Liver (tissue), 9 donors: Measurements from ENCODE around the gene ADAMTS7. TPM values are rescaled to one million over a fixed set of nuclear protein-coding genes. Genes with fewer than 3 reads are reported as not detected.
"Not testable (repeated sequence)": the region's sequence is repeated elsewhere in the genome, so short reads cannot be mapped to it uniquely, and the experiment has no call there.

ENCODE experiments used
- DNase-seq: peaks from one replicate; pipeline ENCODE4 v3.0.0-alpha.2; 2017; ENCODE audit warnings: low spot score
- H3K27ac ChIP-seq, 2 donors: one replicate each; pipeline ENCODE4 v1.7.0; 2013; ENCODE audit warnings: inconsistent platforms in 2 of 2, low read length in 2 of 2, control low read depth in 1 of 2, low read depth in 1 of 2, mild to moderate bottlenecking in 1 of 2
- H3K27me3 ChIP-seq, 4 donors: one replicate each; pipeline versions ENCODE4 v1.6.1 to v1.7.0; 2013; ENCODE audit warnings: low read length in 3 of 4, inconsistent platforms in 1 of 4, mild to moderate bottlenecking in 1 of 4, moderate library complexity in 1 of 4; ENCODE audit not compliant: control insufficient read depth in 4 of 4, insufficient read depth in 4 of 4
- H3K36me3 ChIP-seq, 4 donors: one replicate each; pipeline versions ENCODE4 v1.6.1 to v1.7.0; 2013; ENCODE audit warnings: low read length in 3 of 4, mild to moderate bottlenecking in 3 of 4, low read depth in 1 of 4, moderate library complexity in 1 of 4; ENCODE audit not compliant: control insufficient read depth in 4 of 4, insufficient read depth in 3 of 4
- H3K4me1 ChIP-seq, 4 donors: one replicate each; pipeline versions ENCODE4 v1.6.1 to v1.7.0; 2013; ENCODE audit warnings: low read length in 3 of 4, mild to moderate bottlenecking in 3 of 4, moderate library complexity in 1 of 4; ENCODE audit not compliant: control insufficient read depth in 4 of 4, insufficient read depth in 4 of 4
- H3K4me3 ChIP-seq, 3 donors: one replicate each; pipeline versions ENCODE4 v1.6.1 to v1.7.0; 2013; ENCODE audit warnings: low read length in 3 of 3, control low read depth in 1 of 3, low read depth in 1 of 3, mild to moderate bottlenecking in 1 of 3
- H3K9ac ChIP-seq, 2 donors: one replicate each; pipeline ENCODE4 v1.7.0; 2013; ENCODE audit warnings: low read length in 2 of 2, mild to moderate bottlenecking in 2 of 2, moderate library complexity in 2 of 2, control low read depth in 1 of 2, low read depth in 1 of 2
- H3K9me3 ChIP-seq, 4 donors: one replicate each; pipeline versions ENCODE4 v1.6.1 to v1.7.0; 2013; ENCODE audit warnings: low read length in 3 of 4; ENCODE audit not compliant: control insufficient read depth in 4 of 4
- FOXA1 ChIP-seq: IDR thresholded peaks from 2 replicates; pipeline ENCODE4 v1.6.1; 2016; ENCODE audit warnings: antibody characterized with exemption
- NR2F2 ChIP-seq: IDR thresholded peaks from 2 replicates; pipeline ENCODE4 v1.6.1; 2016; ENCODE audit warnings: antibody characterized with exemption
- WGBS: extraction: QIAGEN DNeasy Blood & Tissue Kit; methylation state at CpG from one replicate; pipeline ENCODE4 v1.1.7; 2013; 5-methylcytosine and 5-hydroxymethylcytosine counted together
- polyA plus RNA-seq, 2 donors: library from polyadenylated mRNA; stranded (reverse) in 1 of 2; unstranded in 1 of 2; fragments of 200-250 nt in 1 of 2; fragments of >200 nt in 1 of 2; fragmentation: Nextera tagmentation in 1 of 2; extraction: Ambion mirVana in 1 of 2; gene quantifications; one replicate each; pipeline versions ENCODE4 v1.2.1 to v1.2.3, GENCODE V29; 2013 to 2015
- total RNA-seq, 2 donors: library from RNA; depleted of rRNA; stranded (reverse); fragments of >200 nt; gene quantifications; one replicate each; pipeline ENCODE4 v1.2.3, GENCODE V29; 2014
- TF ChIP-seq, protein P1 (sequence below): IDR thresholded peaks from 2 replicates; pipeline ENCODE4 v1.6.1; 2016; ENCODE audit warnings: antibody characterized with exemption
- TF ChIP-seq, protein P2 (sequence below): IDR thresholded peaks from 2 replicates; pipeline ENCODE4 v1.6.1; 2016; ENCODE audit warnings: antibody characterized with exemption, mild to moderate bottlenecking
- donor health status: healthy.
- donor health status: healthy.
- donor health status: healthy.
- donor health status: healthy.
- donor health status: healthy.

ADAMTS7 gene
- total and polyA plus RNA-seq, 4 donors: 0.13 to 2.4 (median 1.3) TPM

DNA sequence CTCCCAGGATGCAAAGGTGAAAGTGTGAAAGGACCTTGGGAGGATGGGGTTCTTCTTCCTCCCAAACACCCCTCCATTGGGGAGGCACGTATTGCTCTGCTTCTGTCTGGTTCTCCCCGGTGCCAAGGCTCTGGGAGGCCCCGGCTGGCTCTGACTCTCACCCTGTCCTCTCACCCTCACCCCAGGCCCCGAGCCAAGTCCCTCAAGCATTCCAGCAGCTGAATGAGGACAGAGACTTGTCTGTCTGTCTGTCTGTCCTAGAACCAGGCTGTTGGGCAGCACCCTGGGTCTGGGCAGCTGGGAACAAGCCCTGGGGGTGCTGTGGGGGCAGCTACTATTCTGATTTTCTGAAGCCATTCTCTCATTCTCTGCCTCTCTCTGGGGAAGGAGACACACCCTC lies 29.9 kb downstream of the ADAMTS7 start:
- H3K4me1 ChIP-seq, H3K9me3 ChIP-seq, H3K9ac ChIP-seq, H3K27ac ChIP-seq, H3K4me3 ChIP-seq, DNase-seq, H3K36me3 ChIP-seq, H3K27me3 ChIP-seq: not testable (repeated sequence)
- 86% methylated on average over 4 of the region's 4 CpGs for WGBS

DNA sequence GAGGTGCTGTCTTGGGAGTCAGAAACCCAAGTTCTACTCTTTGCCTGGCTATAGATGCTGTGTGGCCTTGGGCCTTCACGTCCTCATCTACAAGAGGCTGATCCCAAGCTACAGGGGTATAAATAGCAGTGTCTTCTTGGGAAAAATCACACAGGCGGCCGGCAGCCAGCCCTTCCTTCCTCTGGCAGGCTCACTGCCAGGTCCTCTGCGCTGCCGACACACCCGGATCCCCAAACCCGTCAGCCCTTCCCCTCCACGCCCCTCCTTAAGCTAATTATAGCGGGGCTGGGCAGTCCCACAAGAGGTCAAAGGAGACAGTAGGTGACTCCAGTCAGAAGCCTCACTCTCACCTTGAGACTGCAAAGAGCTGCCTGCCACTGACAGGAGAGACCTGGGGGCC lies 31.3 kb downstream of the ADAMTS7 start:
- 56% methylated on average over 1 of the region's 9 CpGs for WGBS
- H3K27ac ChIP-seq, H3K4me3 ChIP-seq, H3K27me3 ChIP-seq, H3K36me3 ChIP-seq, H3K4me1 ChIP-seq, H3K9me3 ChIP-seq, DNase-seq, H3K9ac ChIP-seq: not testable (repeated sequence)

DNA sequence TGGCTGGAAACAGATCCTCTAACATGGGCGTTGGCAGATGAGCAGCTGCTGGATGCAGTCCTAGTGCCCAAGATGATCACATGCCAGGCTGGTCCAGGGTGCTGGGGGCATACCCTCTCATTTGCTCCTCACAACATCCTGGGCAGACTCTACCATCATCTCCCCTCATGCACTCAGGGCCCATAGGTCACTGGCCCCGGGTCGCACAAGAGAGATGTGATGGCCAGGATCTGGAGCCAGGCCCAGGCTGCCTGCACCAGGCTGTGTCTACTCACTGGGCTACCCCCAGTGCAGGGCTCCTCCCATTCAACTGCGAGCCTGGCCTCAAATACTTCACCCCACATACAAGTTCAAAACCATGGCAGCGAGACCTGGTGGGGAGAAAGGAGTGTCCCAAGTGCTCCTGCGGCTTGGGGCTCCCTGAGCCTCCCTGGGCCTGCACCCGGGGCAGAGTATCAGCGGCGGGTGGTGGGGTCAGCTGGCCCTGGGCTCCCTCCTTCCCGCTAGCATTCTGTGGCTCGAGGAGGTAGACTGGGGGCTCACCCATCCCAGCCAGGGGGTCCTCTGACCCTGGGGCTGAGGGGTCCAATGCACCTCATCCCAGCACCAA lies 32.0 kb downstream of the ADAMTS7 start:
- not testable (repeated sequence) for H3K36me3 ChIP-seq, H3K4me1 ChIP-seq, H3K9ac ChIP-seq, DNase-seq, H3K9me3 ChIP-seq, H3K4me3 ChIP-seq, H3K27me3 ChIP-seq, H3K27ac ChIP-seq
- 89% methylated on average over 11 of the region's 11 CpGs for WGBS

DNA sequence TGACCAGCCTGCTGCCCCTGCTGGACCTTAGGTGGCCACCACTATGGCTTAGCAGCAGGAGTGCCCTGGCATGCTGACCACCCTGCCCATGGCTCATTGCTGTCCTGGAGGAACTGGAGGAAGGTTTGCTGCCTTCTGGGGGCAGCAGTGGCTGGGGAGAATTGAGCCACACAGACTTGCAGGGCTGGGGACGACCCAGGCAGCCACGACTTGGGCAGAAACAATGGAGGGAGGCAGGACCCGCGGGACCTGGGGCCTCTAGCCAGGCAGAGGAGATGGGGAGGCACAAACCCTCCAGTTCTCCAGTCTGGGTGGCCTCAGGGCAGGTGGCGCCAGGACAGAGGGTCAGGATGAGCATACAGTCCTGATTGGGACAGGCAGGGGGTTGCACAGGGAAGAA lies 32.8 kb downstream of the ADAMTS7 start:
- no peak overlapping the region for H3K4me3 ChIP-seq
- no peak overlapping the region for H3K27ac ChIP-seq
- no peaks in the 10 kb centered on the region for H3K36me3 ChIP-seq
- 72% methylated on average over 5 of the region's 5 CpGs for WGBS
- no peak for DNase-seq
- TF ChIP-seq, protein P1, sequence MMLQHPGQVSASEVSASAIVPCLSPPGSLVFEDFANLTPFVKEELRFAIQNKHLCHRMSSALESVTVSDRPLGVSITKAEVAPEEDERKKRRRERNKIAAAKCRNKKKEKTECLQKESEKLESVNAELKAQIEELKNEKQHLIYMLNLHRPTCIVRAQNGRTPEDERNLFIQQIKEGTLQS: no peak
- TF ChIP-seq NR2F2: no peak
- no peak for TF ChIP-seq FOXA1
- TF ChIP-seq, protein P2, sequence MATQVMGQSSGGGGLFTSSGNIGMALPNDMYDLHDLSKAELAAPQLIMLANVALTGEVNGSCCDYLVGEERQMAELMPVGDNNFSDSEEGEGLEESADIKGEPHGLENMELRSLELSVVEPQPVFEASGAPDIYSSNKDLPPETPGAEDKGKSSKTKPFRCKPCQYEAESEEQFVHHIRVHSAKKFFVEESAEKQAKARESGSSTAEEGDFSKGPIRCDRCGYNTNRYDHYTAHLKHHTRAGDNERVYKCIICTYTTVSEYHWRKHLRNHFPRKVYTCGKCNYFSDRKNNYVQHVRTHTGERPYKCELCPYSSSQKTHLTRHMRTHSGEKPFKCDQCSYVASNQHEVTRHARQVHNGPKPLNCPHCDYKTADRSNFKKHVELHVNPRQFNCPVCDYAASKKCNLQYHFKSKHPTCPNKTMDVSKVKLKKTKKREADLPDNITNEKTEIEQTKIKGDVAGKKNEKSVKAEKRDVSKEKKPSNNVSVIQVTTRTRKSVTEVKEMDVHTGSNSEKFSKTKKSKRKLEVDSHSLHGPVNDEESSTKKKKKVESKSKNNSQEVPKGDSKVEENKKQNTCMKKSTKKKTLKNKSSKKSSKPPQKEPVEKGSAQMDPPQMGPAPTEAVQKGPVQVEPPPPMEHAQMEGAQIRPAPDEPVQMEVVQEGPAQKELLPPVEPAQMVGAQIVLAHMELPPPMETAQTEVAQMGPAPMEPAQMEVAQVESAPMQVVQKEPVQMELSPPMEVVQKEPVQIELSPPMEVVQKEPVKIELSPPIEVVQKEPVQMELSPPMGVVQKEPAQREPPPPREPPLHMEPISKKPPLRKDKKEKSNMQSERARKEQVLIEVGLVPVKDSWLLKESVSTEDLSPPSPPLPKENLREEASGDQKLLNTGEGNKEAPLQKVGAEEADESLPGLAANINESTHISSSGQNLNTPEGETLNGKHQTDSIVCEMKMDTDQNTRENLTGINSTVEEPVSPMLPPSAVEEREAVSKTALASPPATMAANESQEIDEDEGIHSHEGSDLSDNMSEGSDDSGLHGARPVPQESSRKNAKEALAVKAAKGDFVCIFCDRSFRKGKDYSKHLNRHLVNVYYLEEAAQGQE: no peak
- H3K9ac ChIP-seq: no peak overlapping the region
- no peaks in the 10 kb centered on the region for H3K9me3 ChIP-seq
- H3K4me1 ChIP-seq: peaks cover 0 to 2% (median 0%) of the 10 kb centered on the region in 4 donors
- H3K27me3 ChIP-seq: no peaks in the 10 kb centered on the region

DNA sequence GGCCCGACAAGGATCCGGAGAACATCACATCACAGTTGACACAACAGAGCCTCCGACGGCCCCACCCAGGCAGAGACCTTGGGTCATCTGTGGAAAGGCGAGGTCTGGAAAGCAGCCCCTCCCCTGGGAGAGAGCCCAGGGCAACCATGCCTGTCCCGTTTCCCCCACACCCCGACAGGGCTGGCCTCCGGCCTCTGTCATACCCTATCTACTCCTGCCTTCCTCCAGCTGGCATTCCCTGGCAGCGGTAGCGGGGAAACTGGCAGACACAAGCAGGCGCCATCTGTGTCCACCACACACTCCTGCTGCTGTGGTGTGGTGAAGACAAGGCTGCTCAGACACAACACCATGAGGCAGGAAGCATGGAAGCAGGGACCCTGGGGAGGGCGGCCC lies 33.3 kb downstream of the ADAMTS7 start:
- not testable (repeated sequence) for H3K27ac ChIP-seq, H3K9ac ChIP-seq, H3K27me3 ChIP-seq, H3K36me3 ChIP-seq, H3K4me3 ChIP-seq, H3K9me3 ChIP-seq, H3K4me1 ChIP-seq, DNase-seq
- 85% methylated on average over 12 of the region's 12 CpGs for WGBS

DNA sequence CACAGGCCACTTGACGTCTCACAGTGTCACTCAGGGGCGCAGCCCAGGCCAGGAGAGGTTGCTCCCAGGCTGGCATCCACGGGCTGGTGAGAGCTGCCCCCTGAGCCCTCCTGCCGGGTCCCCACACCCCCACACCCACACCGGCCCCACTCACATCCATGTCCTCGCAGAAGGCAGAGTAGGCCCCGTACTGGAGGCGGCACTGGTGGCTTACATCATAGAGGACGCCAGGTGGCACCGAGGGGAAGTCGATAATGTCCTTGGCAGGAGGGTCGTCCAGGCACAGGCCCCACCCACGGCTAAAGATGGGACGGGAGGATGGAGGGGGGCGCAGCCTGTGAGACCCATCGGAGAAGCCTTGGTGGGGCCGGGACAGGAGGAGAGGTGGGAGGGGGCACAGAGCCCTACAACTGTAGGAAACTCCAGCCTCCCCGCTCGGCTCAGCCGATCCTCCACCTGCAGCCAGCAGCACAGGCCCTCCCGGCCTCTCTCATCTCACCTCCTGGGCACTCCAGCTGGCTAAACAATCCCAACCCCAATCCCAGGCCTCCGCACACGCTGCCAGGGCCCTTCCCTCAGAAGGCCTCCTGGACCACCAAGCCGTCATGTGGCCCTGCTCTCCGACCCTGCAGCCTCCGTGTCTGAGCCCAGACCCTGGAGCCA lies 33.8 kb downstream of the ADAMTS7 start:
- DNase-seq, H3K4me1 ChIP-seq, H3K9ac ChIP-seq, H3K27ac ChIP-seq, H3K4me3 ChIP-seq, H3K9me3 ChIP-seq, H3K27me3 ChIP-seq, H3K36me3 ChIP-seq: not testable (repeated sequence)
- 88% methylated on average over 26 of the region's 26 CpGs for WGBS
